GM12891 (cell line): ENCODE measurements around the gene ZYG11A.

Experiments
- PAX5 ChIP-seq: IDR thresholded peaks from 2 replicates; pipeline ENCODE4 v1.6.1; 2011; ENCODE audit warnings: low read length, moderate library complexity, mild to moderate bottlenecking; ENCODE audit not compliant: insufficient read depth, severe bottlenecking
- POLR2A ChIP-seq: IDR thresholded peaks from 2 replicates; pipeline ENCODE4 v1.6.1; 2011; ENCODE audit warnings: low read depth, low read length, control low read depth
- TAF1 ChIP-seq: IDR thresholded peaks from 2 replicates; pipeline ENCODE4 v1.6.1; 2011; ENCODE audit warnings: low read depth, low read length, control low read depth

GRCh38 chr1:52825868-52826267, 16.7 kb upstream of the ZYG11A start:
- TF ChIP-seq POLR2A, result no peak
- no peak for TF ChIP-seq PAX5
- no peak for TF ChIP-seq TAF1
